GM21381 (cell line): ENCODE results near the gene C11orf16.
"Not testable (repeated sequence)": the region's sequence is repeated elsewhere in the genome, so short reads cannot be mapped to it uniquely, and the experiment has no call there.

ENCODE experiments used
- ATAC-seq: cut with Tn5 transposase; IDR thresholded peaks from one replicate; pipeline ENCODE4 v1.9.1; 2021; ENCODE audit warnings: mild to moderate bottlenecking, moderate library complexity; ENCODE audit not compliant: unreplicated experiment

The C11orf16 gene

DNA sequence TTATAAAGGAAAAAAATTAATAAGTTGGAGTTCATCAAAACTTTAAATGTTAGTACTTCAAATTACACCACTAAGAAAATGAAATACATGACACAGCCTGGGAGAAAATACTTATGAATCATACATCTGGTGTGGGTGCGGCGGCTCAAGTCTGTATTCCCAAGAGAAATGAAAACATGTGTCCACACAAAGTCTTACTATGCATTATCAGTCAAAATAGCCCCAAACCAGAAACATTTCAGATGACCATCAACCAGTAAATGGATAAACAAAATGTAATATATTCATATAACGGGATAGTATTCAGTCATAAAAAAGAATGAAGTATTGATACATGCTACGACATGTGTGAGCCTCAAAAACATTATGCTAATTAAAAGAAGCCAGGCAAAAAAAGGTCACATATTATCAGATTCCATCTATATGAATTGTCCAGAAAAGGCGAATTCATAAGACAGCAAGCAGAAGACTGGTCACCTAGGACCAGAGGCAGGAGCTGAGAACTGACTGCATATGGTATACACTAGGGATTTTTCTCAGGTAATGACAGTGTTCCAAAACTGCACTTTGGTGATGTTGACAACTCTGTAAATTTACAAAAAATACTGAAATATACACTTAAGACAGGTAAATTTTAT lies 27.1 kb downstream of the C11orf16 start:
- no peak for ATAC-seq

DNA sequence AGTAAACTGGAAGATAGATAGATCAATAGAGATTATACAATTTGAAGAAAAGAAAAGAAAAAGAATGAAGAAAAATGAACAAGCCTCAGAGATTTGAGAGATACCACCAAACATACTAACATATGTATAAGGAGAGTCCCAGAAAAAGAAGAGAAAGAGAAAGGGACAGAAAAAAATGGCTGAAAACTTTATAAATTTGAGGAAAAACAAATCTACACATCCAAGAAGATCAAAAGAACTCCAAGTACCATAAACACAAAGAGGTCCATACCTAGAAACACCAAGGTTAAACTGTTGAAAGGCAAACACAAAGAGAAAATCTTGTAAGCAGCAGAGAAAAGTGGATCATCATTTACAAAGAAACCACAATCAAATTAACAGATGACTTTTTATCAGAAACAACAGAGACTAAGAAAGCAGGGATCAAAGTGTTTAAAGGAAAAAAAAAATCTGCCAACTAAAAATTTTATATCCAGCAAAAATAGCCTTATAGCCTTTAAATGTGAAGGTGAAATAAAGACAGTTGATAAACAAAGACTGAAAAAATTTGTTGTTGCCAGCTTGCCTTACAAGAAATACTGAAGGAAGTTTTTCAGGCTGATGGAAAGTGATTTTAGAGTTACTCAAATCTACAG lies 33.5 kb downstream of the C11orf16 start:
- ATAC-seq = no peak

GRCh38 chr11:8891185-8891584 lies 41.6 kb downstream of the C11orf16 start:
- not testable (repeated sequence) for ATAC-seq

- ATAC-seq = no peak
These were observed 46.4 kb downstream of the C11orf16 start for GRCh38 chr11:8886322-8886721.

DNA sequence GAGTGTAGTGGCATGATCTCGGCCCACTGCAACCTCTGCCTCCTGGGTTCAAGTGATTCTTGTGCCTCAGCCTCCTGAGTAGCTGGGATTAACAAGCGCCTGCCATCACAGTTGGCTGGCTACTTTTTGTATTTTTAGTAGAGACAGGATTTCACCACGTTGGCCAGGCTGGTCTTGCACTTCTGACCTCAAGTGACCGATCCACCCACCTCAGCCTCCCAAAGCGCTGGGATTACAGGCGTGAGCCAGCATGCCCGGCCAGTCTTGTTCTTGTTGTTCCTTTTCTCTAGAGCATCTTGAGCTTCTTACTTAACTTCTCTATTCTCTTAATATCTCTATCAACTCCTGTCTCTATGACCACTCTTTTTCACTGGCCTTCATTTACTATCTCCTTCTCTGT lies 51.2 kb downstream of the C11orf16 start:
- not testable (repeated sequence) for ATAC-seq

DNA sequence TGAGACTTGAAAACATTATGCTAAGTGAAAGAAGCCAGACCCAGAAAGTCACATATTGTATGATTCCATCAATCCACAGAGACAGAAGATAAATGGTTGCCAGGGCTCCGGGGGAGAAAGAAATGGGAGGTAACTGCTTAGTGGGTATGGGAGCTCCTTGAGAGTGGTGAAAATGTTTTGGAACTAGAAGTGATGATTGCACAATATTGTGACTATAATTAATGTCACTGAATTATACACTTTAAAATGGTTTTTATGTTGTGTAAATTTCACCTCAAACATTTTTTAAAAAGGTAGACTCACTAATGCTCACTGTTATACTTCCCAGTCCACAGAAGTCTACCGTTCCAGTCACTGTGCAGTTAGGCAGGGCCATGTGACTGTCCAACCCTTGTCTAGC lies 54.0 kb downstream of the C11orf16 start:
- no peak for ATAC-seq

- no peak for ATAC-seq
These were observed 58.9 kb downstream of the C11orf16 start for GRCh38 chr11:8873741-8874405.

DNA sequence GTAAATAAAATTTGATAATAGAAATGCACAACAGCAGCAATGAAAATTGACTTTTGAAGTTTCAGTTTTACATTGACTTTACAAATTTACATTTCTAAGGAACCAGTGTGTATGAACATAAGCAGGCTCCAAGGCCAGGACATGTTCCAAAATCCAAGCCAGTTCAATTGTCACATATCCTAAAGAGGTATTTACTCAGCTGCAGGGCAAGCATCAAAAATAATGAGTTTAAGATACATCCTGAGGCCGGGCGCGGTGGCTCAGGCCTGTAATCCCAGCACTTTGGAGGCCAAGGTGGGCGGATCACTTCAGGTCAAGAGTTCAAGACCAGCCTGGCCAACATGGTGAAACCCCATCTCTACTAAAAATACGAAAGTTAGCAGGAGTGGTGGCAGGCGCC lies 60.8 kb downstream of the C11orf16 start:
- no peak for ATAC-seq

DNA sequence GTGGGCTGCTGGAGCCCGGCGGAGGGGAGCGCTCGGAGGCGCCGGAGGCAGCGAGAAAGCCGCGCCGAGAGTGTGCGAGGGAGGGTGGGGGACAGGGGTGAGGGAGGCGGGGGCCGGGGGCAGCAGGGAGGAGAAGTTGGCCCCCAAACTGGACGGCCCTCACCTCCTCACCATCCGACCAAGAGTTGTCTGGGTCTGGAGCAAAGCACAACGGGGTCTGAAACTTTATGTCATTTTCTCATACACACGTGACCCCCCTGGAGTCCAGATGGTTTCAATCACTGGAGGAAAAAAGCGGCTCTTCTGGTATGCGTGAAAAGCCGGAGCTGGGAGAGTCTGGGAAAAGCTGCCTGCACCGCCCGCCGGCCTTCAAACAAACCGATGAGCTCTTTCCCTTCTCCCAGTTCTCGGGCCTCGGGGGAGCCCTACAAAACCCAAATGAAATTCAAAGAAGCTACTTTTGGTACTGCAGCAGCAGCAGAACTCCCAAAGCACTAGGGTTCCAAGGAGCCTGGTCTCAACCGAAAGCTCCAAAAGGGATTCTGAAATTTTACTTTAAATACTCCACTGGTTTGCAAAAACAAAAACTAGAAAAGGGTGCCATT lies 61.5 kb downstream of the C11orf16 start:
- no peak for ATAC-seq

- no peak for ATAC-seq
These were observed 62.2 kb downstream of the C11orf16 start for GRCh38 chr11:8870411-8871170.
